ENCODE measurements around the gene CHD9. TPM values are rescaled to one million over a fixed set of nuclear protein-coding genes. Genes with fewer than 3 reads are reported as not detected.

CHD9 gene
- total and polyA plus RNA-seq, 9 of the 15 experiments (the other 6 are each of a cell fraction or from before 2014, with no cell fraction given) = 29.0 to 69.3 (median 40.6) TPM

GRCh38 chr16:53100131-53100748, 45.4 kb downstream of the CHD9 start (continued):
- TF ChIP-seq AFF1 (IDR thresholded peaks at IDR 0.05; ENCODE audit: low read depth in 1 of 2, partially characterized antibody in 2 of 2) (no peak), TSHZ1 (CRISPR knock-in tag; IDR thresholded peaks at IDR 0.05) (no peak), ZNF316 (IDR thresholded peaks at IDR 0.05) (no peak), CGGBP1 (CRISPR knock-in tag; IDR thresholded peaks at IDR 0.05) (no peak), TGIF2 (CRISPR knock-in tag; IDR thresholded peaks at IDR 0.05) (0 out of 2 replicates have a peak, but pooled peaks have one; percentile 11)
